AG04449 (cell line): ENCODE data around the gene DST.

Experiments used
- CTCF ChIA-PET: fragments of 350-600 bp; formaldehyde crosslinking; extraction: SDS; loops from one replicate; lab custom pipeline; 2021; ENCODE audit warnings: antibody characterized with exemption; lab: Yijun Ruan, JAX
- POLR2A ChIA-PET: fragments of 400-600, 350-600 bp; formaldehyde crosslinking; extraction: SDS; loops from one replicate; lab custom pipeline; 2020; ENCODE audit warnings: antibody characterized with exemption, inconsistent platforms; lab: Yijun Ruan, JAX
- DNase-seq: peaks from one replicate; pipeline ENCODE4 v3.0.0-alpha.2; 2010; ENCODE audit warnings: low read depth, low spot score
- H3K4me3 ChIP-seq: 2 replicates; pipeline ENCODE4 v1.5.1; 2011; ENCODE audit warnings: low read depth, mild to moderate bottlenecking, control low read depth, low read length
- TF ChIP-seq, protein P1 (sequence below): IDR thresholded peaks from one replicate; pipeline ENCODE4 v1.5.1; 2011; ENCODE audit warnings: mild to moderate bottlenecking, moderate library complexity, low read length, control low read depth, inconsistent platforms; ENCODE audit not compliant: insufficient read depth; ENCODE audit errors: missing control alignments

The DST gene

DNA sequence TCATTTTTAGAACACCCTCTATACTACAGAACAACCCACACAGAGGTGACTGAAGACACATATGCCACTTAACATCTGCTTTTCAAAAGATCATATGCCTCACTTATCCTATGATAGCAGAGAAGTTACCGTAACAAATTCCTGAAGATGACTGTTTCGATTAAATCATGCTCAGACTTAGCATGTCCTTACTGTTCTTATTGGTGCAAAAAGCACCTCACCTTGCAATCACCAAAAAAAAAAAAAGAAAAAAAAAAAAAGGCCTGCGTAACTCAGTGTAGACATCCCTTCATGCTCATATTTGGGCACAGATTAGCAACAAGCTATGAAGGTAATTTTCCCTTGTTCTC, 17.7 kb upstream of the DST start:
- no peak for DNase-seq
- TF ChIP-seq, protein P1, sequence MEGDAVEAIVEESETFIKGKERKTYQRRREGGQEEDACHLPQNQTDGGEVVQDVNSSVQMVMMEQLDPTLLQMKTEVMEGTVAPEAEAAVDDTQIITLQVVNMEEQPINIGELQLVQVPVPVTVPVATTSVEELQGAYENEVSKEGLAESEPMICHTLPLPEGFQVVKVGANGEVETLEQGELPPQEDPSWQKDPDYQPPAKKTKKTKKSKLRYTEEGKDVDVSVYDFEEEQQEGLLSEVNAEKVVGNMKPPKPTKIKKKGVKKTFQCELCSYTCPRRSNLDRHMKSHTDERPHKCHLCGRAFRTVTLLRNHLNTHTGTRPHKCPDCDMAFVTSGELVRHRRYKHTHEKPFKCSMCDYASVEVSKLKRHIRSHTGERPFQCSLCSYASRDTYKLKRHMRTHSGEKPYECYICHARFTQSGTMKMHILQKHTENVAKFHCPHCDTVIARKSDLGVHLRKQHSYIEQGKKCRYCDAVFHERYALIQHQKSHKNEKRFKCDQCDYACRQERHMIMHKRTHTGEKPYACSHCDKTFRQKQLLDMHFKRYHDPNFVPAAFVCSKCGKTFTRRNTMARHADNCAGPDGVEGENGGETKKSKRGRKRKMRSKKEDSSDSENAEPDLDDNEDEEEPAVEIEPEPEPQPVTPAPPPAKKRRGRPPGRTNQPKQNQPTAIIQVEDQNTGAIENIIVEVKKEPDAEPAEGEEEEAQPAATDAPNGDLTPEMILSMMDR, result no peak
- ChIA-PET POLR2A (interaction anchor here (0.7 kb wide), 1 partner anchor 31 kb away, joined by 7 read pairs; no protein-coding TSS in a partner anchor), CTCF (no interaction called here)
- no peak overlapping the region for H3K4me3 ChIP-seq

DNA sequence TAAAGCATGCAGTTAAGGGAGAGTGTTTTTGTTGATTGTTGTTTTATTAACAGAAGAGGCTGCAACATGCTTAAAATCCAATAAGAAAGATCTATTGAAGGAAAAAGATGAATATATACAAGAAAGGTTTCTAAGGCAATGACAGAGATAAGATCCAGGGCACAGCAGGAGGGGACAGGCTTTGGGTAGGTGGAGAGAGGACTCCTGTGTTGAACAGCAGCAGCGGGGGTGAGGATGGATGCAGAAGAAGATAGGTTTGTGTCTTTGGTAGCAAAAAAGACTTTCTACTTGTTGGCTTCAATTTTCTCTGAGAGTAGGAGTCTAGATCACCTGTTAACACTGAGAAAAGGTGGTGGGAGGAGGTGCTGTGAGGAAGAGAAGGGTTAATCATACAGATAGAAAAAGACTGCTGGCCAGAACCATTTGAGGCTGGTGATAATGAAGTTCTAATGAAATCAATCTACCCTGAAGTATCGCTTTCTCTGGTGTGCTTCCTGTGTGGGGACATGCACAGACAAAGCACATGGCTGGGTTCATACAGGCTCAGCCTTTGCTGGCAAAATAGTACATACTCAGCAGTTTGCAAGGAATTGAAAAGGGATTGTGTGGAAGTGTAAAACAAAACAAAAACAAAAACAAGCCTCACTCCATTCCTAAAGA, 17.2 kb upstream of the DST start:
- no peak overlapping the region for H3K4me3 ChIP-seq
- DNase-seq, result no peak
- ChIA-PET CTCF (no interaction called here), POLR2A (interaction anchor here (0.7 kb wide), 1 partner anchor 31 kb away, joined by 7 read pairs; no protein-coding TSS in a partner anchor)
- TF ChIP-seq, protein P1, result no peak

- ChIA-PET CTCF (interaction anchor here (0.8 to 1.0 kb wide), 2 partner anchors 20 to 40 kb away, joined by 3 to 5 read pairs; no protein-coding TSS in a partner anchor), POLR2A (no interaction called here)
Observed at GRCh38 chr6:56658326-56658725, 15.6 kb upstream of the DST start.

GRCh38 chr6:56657354-56657753, 14.7 kb upstream of the DST start:
- TF ChIP-seq, protein P1, result no peak
- DNase-seq, result no peak
- POLR2A ChIA-PET, result no interaction called here
- CTCF ChIA-PET, result no interaction called here
- H3K4me3 ChIP-seq, result no peak overlapping the region

More at GRCh38 chr6:56658326-56658725, 15.6 kb upstream of the DST start:
- TF ChIP-seq, protein P1, result no peak
- no peak overlapping the region for H3K4me3 ChIP-seq
- no peak for DNase-seq

- TF ChIP-seq, protein P1, result no peak
- DNase-seq, result no peak
- H3K4me3 ChIP-seq, result no peak overlapping the region
- POLR2A ChIA-PET, result no interaction called here
- CTCF ChIA-PET, result interaction anchor here (1.2 to 1.7 kb wide), 2 partner anchors 18 to 53 kb away, joined by 3 to 4 read pairs; no protein-coding TSS in a partner anchor
Observed at GRCh38 chr6:56656466-56656865, 13.8 kb upstream of the DST start.

- CTCF ChIA-PET, result interaction anchor here (1.2 to 1.7 kb wide), 2 partner anchors 18 to 54 kb away, joined by 3 to 4 read pairs; no protein-coding TSS in a partner anchor
- no peak overlapping the region for H3K4me3 ChIP-seq
- no peak for DNase-seq
- POLR2A ChIA-PET, result no interaction called here
- TF ChIP-seq, protein P1, result no peak
Observed at GRCh38 chr6:56655996-56656395, 13.3 kb upstream of the DST start.
